Hippocampal formation (tissue), 2 donors: ENCODE data around the gene TBC1D20.

Experiments used
- DNase-seq, 2 donors: peaks; one replicate each; lab custom pipeline; 2025; lab: John Stamatoyannopoulos, UW

Gene TBC1D20

GRCh38 chr20:437787-438486 is 24.4 kb downstream of the TBC1D20 start:
- no peak for DNase-seq

GRCh38 chr20:436476-436875 is 25.9 kb downstream of the TBC1D20 start:
- DNase-seq: no peak

GRCh38 chr20:435558-435957 is 26.8 kb downstream of the TBC1D20 start:
- DNase-seq: no peak

- DNase-seq: no peak
These were observed 27.5 kb downstream of the TBC1D20 start for GRCh38 chr20:434661-435419.

GRCh38 chr20:434221-434620 is 28.1 kb downstream of the TBC1D20 start:
- no peak for DNase-seq

- no peak for DNase-seq
These were observed 28.9 kb downstream of the TBC1D20 start for GRCh38 chr20:433300-433975.

- DNase-seq: no peak
These were observed 29.5 kb downstream of the TBC1D20 start for GRCh38 chr20:432677-433299.

- DNase-seq: no peak
These were observed 30.1 kb downstream of the TBC1D20 start for GRCh38 chr20:432208-432607.

GRCh38 chr20:431012-431904 is 31.1 kb downstream of the TBC1D20 start:
- peak; percentile 68 to 73 for DNase-seq

GRCh38 chr20:430091-430999 is 32.0 kb downstream of the TBC1D20 start:
- DNase-seq: no peak

- no peak for DNase-seq
These were observed 33.6 kb downstream of the TBC1D20 start for GRCh38 chr20:428658-429200.

GRCh38 chr20:427849-428657 is 34.3 kb downstream of the TBC1D20 start:
- no peak for DNase-seq

GRCh38 chr20:427401-427800 is 34.9 kb downstream of the TBC1D20 start:
- no peak for DNase-seq

- no peak for DNase-seq
These were observed 35.8 kb downstream of the TBC1D20 start for GRCh38 chr20:426566-426965.

- no peak for DNase-seq
These were observed 40.6 kb downstream of the TBC1D20 start for GRCh38 chr20:421685-422250.

- DNase-seq: no peak
These were observed 41.4 kb downstream of the TBC1D20 start for GRCh38 chr20:420721-421574.

- no peak for DNase-seq
These were observed 42.1 kb downstream of the TBC1D20 start for GRCh38 chr20:420166-420620.
